GM12878 (cell line): Measurements from ENCODE around the gene WNT5B.

Experiments
- ATF3 ChIP-seq: IDR thresholded peaks from 2 replicates; pipeline ENCODE4 v1.6.1; 2011; ENCODE audit warnings: low read depth, mild to moderate bottlenecking, low read length, moderate library complexity, borderline replicate concordance; ENCODE audit errors: extremely low read depth
- CTCF ChIP-seq, 3 experiments: IDR thresholded peaks in 2 of 3; conservative IDR thresholded peaks in 1 of 3; 2 replicates each; pipeline ENCODE4 v1.5.1; 2011; ENCODE audit warnings: low read depth in 3 of 3, low read length in 3 of 3, mild to moderate bottlenecking in 3 of 3, control low read depth in 2 of 3, moderate library complexity in 2 of 3, inconsistent platforms in 1 of 3, mixed read lengths in 1 of 3; ENCODE audit not compliant: control insufficient read depth in 2 of 3, insufficient read depth in 1 of 3; ENCODE audit errors: extremely low read depth in 1 of 3
- REST ChIP-seq: IDR thresholded peaks from 2 replicates; pipeline ENCODE4 v1.6.1; 2012; ENCODE audit warnings: mild to moderate bottlenecking, low read depth, low read length

- TF ChIP-seq CTCF (IDR thresholded peaks at IDR 0.05 in 2 of 3, conservative IDR thresholded peaks at IDR 0.05 in 1 of 3; ENCODE audit: control insufficient read depth in 2 of 3, extremely low read depth in 1 of 3, insufficient read depth in 1 of 3, low read depth in 3 of 3, low read length in 3 of 3) (no peak), REST (no peak), ATF3 (peak; percentile 64; the same call in 1 of the 2 replicates)
These were observed 15.2 kb upstream of the WNT5B start for GRCh38 chr12:1613860-1614259.
